ENCODE results near the gene DAO. TPM values are rescaled to one million over a fixed set of nuclear protein-coding genes. Genes with fewer than 3 reads are reported as not detected.

Gene DAO
- polyA plus RNA-seq, 2 donors: not detected

Other genes starting within 250 kb of the DAO start
- 1 to 10 TPM in 1 of 2 donors, under 1 TPM in 1; 0.86 to 2.0 TPM for gene SELPLG, start 246.2 kb upstream of the DAO start, polyA plus RNA-seq
- 10 to 100 TPM; 23.6 to 40.2 TPM for gene CORO1C, start 148.6 kb upstream of the DAO start, polyA plus RNA-seq
- gene SSH1, start 22.5 kb upstream of the DAO start, polyA plus RNA-seq: 1 to 10 TPM; 3.1 to 4.7 TPM
- gene SVOP, start 141.0 kb downstream of the DAO start, polyA plus RNA-seq: not detected
- gene USP30, start 172.5 kb downstream of the DAO start, polyA plus RNA-seq: 1 to 10 TPM; 3.8 to 4.3 TPM
- 10 to 100 TPM; 20.1 to 28.5 TPM for gene ALKBH2, start 213.4 kb downstream of the DAO start, polyA plus RNA-seq
- gene UNG, start 217.5 kb downstream of the DAO start, polyA plus RNA-seq: 10 to 100 TPM; 22.9 to 27.5 TPM
- gene ACACB, start 236.5 kb downstream of the DAO start, polyA plus RNA-seq: 10 to 100 TPM in 1 of 2 donors, 1 to 10 TPM in 1; 8.6 to 18.2 TPM